Embryonic facial prominence (tissue), 1 donor: ENCODE results near the gene RFWD3.

Experiments
- DNase-seq: peaks from one replicate; pipeline ENCODE4 v3.0.0-alpha.2; 2016; ENCODE audit errors: extremely low spot score

The RFWD3 gene

GRCh38 chr16:74578838-74579237 lies 87.8 kb downstream of the RFWD3 start:
- no peak for DNase-seq

GRCh38 chr16:74578433-74578832 lies 88.2 kb downstream of the RFWD3 start:
- DNase-seq: no peak

- no peak for DNase-seq
Measured at GRCh38 chr16:74577882-74578366, 88.8 kb downstream of the RFWD3 start.

GRCh38 chr16:74575807-74576643 lies 90.7 kb downstream of the RFWD3 start:
- DNase-seq: no peak

- DNase-seq: no peak
Measured at GRCh38 chr16:74575175-74575806, 91.4 kb downstream of the RFWD3 start.

GRCh38 chr16:74574146-74574545 lies 92.5 kb downstream of the RFWD3 start:
- DNase-seq: no peak

GRCh38 chr16:74573622-74574021 lies 93.1 kb downstream of the RFWD3 start:
- no peak for DNase-seq
